Epithelial cell of proximal tubule (primary cell): ENCODE data around the gene PCSK5. TPM values are rescaled to one million over a fixed set of nuclear protein-coding genes. Genes with fewer than 3 reads are reported as not detected.

ENCODE experiments used
- DNase-seq: peaks from one replicate; pipeline ENCODE4 v3.0.0-alpha.2; 2011; ENCODE audit warnings: low read depth
- H3K4me3 ChIP-seq: 2 replicates; pipeline ENCODE4 v1.5.1; 2011; ENCODE audit warnings: low read depth, mild to moderate bottlenecking, low read length
- total RNA-seq: library from RNA; depleted of rRNA; stranded (reverse); fragments of >200 nt; gene quantifications from 2 replicates; pipeline ENCODE4 v1.2.3, GENCODE V29; 2015
- TF ChIP-seq, protein P1 (sequence below): conservative IDR thresholded peaks from 2 replicates; pipeline ENCODE4 v1.5.1; 2012; ENCODE audit warnings: low read depth, mild to moderate bottlenecking, low read length

The PCSK5 gene
- total RNA-seq, 1 donor from 2014 or later, result 23.2 TPM

DNA sequence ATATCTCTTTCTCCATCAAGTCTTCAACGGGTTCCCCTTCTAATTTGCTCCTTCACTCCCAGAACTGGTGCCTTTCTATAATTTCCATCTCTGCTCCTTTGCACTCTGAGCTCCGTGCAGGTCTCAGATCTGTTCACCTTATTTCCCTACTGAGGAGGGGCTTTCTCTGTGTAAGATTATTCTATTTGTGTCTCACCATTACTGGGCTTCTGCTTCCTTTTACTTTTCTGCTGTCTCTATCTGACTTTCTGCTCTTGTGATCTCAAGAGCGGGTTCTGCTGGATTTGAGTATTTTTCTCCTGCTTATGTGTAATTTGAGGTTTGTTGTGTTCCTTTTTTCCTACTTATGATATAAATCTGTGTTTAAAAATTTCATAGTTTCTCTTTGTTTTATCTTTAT is 117.5 kb downstream of the PCSK5 start:
- H3K4me3 ChIP-seq, result no peak overlapping the region
- no peak for DNase-seq
- TF ChIP-seq, protein P1, sequence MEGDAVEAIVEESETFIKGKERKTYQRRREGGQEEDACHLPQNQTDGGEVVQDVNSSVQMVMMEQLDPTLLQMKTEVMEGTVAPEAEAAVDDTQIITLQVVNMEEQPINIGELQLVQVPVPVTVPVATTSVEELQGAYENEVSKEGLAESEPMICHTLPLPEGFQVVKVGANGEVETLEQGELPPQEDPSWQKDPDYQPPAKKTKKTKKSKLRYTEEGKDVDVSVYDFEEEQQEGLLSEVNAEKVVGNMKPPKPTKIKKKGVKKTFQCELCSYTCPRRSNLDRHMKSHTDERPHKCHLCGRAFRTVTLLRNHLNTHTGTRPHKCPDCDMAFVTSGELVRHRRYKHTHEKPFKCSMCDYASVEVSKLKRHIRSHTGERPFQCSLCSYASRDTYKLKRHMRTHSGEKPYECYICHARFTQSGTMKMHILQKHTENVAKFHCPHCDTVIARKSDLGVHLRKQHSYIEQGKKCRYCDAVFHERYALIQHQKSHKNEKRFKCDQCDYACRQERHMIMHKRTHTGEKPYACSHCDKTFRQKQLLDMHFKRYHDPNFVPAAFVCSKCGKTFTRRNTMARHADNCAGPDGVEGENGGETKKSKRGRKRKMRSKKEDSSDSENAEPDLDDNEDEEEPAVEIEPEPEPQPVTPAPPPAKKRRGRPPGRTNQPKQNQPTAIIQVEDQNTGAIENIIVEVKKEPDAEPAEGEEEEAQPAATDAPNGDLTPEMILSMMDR, result no peak

DNA sequence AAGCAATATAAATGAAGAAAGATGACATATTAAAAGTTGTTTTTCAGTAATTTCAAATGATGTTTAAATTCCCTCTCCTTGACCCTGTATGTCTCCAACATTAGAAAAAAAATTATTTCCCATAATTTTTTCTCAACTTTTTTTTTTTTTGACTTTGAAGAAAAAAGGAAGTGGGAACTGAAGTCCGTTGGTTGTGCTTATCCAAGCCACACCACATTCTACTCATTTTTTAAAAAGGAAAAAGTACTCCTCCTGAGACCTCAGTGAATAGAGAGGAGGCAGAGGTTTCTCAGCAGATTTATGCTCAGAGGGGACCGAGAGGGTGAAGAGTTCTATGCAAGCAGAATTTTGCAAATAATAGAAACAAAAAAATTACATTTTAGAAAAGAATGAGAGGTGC is 123.3 kb downstream of the PCSK5 start:
- no peak for DNase-seq
- TF ChIP-seq, protein P1, result no peak
- no peak overlapping the region for H3K4me3 ChIP-seq

GRCh38 chr9:76018235-76018634 is 127.8 kb downstream of the PCSK5 start:
- no peak for DNase-seq
- TF ChIP-seq, protein P1, result no peak
- H3K4me3 ChIP-seq, result no peak overlapping the region

GRCh38 chr9:76018761-76019160 is 128.3 kb downstream of the PCSK5 start:
- DNase-seq, result no peak
- TF ChIP-seq, protein P1, result no peak
- H3K4me3 ChIP-seq, result no peak overlapping the region

DNA sequence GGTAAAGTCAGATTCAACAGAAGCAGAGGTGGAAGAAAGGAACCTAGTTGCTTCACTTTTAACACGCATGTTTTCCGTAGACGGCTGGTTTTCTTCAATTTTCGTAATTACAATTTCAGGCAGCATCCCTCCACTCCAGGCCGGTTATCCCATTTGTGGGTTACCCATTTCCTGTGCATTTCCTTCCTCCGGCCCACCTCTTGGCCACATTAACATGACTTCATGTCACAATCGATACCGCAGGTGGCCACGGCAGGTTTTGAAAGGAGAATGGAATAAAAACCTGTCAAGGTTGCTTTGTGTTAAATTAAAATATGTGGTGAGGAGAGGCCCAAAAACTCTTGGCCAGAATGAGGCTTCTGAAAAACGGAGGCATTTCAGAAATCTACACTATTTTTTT is 130.2 kb downstream of the PCSK5 start:
- TF ChIP-seq, protein P1, result no peak
- DNase-seq, result no peak
- no peak overlapping the region for H3K4me3 ChIP-seq

DNA sequence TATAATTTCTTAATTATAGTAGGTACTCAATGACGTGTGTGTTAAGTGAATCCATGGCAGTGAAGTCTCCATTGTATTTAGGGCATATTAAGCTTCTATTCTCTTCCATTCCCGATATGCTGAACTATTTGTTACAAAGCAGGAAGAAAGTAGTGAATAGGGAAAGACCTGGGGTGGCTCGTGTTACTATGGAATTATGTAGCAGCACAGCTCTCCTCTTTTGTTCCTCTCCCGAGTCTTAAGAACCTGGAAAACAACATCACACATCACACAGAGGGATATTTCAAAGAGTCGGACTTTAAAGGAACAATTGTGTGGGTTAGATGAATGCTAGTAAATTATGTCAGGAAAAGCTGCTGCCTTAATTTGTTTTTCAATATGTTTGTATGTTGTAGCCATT is 131.8 kb downstream of the PCSK5 start:
- DNase-seq, result no peak
- TF ChIP-seq, protein P1, result no peak
- no peak overlapping the region for H3K4me3 ChIP-seq

- no peak for DNase-seq
- TF ChIP-seq, protein P1, result no peak
- no peak overlapping the region for H3K4me3 ChIP-seq
These were observed 133.3 kb downstream of the PCSK5 start for GRCh38 chr9:76023715-76024195.
